Epithelial cell of proximal tubule (primary cell): ENCODE measurements around the gene CYB5RL. TPM values are rescaled to one million over a fixed set of nuclear protein-coding genes. Genes with fewer than 3 reads are reported as not detected.
"Not testable (repeated sequence)": the region's sequence is repeated elsewhere in the genome, so short reads cannot be mapped to it uniquely, and the experiment has no call there.

Experiments
- DNase-seq: peaks from one replicate; pipeline ENCODE4 v3.0.0-alpha.2; 2011; ENCODE audit warnings: low read depth
- H3K4me3 ChIP-seq: 2 replicates; pipeline ENCODE4 v1.5.1; 2011; ENCODE audit warnings: low read depth, mild to moderate bottlenecking, low read length
- CTCF ChIP-seq: conservative IDR thresholded peaks from 2 replicates; pipeline ENCODE4 v1.5.1; 2012; ENCODE audit warnings: low read depth, mild to moderate bottlenecking, low read length
- total RNA-seq: library from RNA; depleted of rRNA; stranded (reverse); fragments of >200 nt; gene quantifications from 2 replicates; pipeline ENCODE4 v1.2.3, GENCODE V29; 2015

The CYB5RL gene
- total RNA-seq, 1 donor from 2014 or later, result 2.8 TPM

GRCh38 chr1:54234284-54234683, 34.5 kb upstream of the CYB5RL start:
- H3K4me3 ChIP-seq, result no peak overlapping the region
- no peak for DNase-seq
- TF ChIP-seq CTCF, result no peak

- DNase-seq, H3K4me3 ChIP-seq: not testable (repeated sequence)
Observed at GRCh38 chr1:54233196-54233595, 33.4 kb upstream of the CYB5RL start.

- H3K4me3 ChIP-seq, result no peak overlapping the region
- TF ChIP-seq CTCF, result no peak
- no peak for DNase-seq
Observed at GRCh38 chr1:54230507-54231339, 30.9 kb upstream of the CYB5RL start.

- no peak overlapping the region for H3K4me3 ChIP-seq
- DNase-seq, result no peak
- no peak for TF ChIP-seq CTCF
Observed at GRCh38 chr1:54229281-54229891, 29.6 kb upstream of the CYB5RL start.

- TF ChIP-seq CTCF, result no peak
- DNase-seq, result no peak
- H3K4me3 ChIP-seq, result no peak overlapping the region
Observed at GRCh38 chr1:54228638-54229079, 28.8 kb upstream of the CYB5RL start.

GRCh38 chr1:54227891-54228310, 28.1 kb upstream of the CYB5RL start:
- H3K4me3 ChIP-seq, result no peak overlapping the region
- no peak for DNase-seq
- TF ChIP-seq CTCF, result no peak

- TF ChIP-seq CTCF, result no peak
- no peak for DNase-seq
- H3K4me3 ChIP-seq, result no peak overlapping the region
Observed at GRCh38 chr1:54227091-54227602, 27.3 kb upstream of the CYB5RL start.
